Hepatocyte (in vitro differentiated cells): ENCODE data around the gene ACP1.

Source experiments
- EZH2 ChIP-seq: fragments of 200-600 bp; sonication (generic); IDR thresholded peaks from 2 replicates; pipeline ENCODE4 v1.6.1; 2016; ENCODE audit warnings: antibody characterized with exemption, mild to moderate bottlenecking, borderline replicate concordance
- EZH2phosphoT487 ChIP-seq: fragments of 200-600 bp; sonication (generic); IDR thresholded peaks from one replicate; pipeline ENCODE4 v1.6.1; 2018; ENCODE audit warnings: antibody characterized with exemption, mild to moderate bottlenecking, low read depth, moderate library complexity; ENCODE audit not compliant: unreplicated experiment, severe bottlenecking
- TF ChIP-seq, protein P1 (sequence below): fragments of 200-600 bp; sonication (generic); IDR thresholded peaks from 2 replicates; pipeline ENCODE4 v1.5.1; 2016; ENCODE audit warnings: antibody characterized with exemption, mild to moderate bottlenecking; ENCODE audit not compliant: poor library complexity

DNA sequence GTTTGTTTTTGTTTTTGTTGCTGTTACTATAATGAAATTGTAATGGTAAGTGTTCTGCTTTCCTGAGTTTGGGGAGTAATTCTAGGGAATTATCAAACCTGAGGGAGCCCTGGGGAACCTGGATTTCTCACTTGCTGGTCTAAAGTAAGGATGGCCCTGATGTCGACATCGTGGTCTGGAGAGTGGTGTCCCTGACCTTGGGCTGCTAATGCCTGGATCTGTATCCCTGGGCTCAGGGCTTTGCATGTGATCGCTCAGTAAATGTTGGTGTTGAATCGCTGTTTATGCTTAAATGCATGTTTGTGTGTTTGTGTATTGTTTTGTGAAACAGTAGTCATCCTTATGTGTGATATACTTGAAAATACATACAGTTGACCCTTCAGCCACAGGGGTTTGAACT is 6.1 kb downstream of the ACP1 start:
- TF ChIP-seq, protein P1, sequence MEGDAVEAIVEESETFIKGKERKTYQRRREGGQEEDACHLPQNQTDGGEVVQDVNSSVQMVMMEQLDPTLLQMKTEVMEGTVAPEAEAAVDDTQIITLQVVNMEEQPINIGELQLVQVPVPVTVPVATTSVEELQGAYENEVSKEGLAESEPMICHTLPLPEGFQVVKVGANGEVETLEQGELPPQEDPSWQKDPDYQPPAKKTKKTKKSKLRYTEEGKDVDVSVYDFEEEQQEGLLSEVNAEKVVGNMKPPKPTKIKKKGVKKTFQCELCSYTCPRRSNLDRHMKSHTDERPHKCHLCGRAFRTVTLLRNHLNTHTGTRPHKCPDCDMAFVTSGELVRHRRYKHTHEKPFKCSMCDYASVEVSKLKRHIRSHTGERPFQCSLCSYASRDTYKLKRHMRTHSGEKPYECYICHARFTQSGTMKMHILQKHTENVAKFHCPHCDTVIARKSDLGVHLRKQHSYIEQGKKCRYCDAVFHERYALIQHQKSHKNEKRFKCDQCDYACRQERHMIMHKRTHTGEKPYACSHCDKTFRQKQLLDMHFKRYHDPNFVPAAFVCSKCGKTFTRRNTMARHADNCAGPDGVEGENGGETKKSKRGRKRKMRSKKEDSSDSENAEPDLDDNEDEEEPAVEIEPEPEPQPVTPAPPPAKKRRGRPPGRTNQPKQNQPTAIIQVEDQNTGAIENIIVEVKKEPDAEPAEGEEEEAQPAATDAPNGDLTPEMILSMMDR = no peak
- TF ChIP-seq EZH2 (no peak), EZH2phosphoT487 (no peak)
